ENCODE data around the gene C19orf18.

Gene C19orf18

DNA sequence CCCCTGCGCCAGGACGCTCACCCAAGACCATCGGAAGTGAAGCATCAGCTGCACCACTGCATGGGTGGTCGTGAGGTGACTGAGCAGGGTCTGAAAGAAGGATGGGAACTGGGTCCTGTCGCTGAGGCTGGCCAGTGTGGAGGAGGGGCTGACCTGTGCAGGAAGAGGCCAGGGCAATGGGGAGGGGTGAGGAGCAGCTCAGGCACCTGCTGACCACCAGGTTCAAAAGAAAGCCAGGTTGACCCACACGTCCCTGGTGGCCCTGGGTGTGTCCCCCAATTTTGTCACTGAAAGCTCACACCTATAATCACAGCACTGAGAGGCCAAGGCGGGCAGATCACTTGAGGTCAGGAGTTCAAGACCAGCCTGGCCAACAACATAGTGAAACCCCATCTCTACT lies 45.8 kb upstream of the C19orf18 start:
- Histone ChIP-seq H3K4me3 (replicated peaks; ENCODE audit: insufficient read depth, low read length) (no peak overlapping the region), H3K27ac (replicated peaks) (no peak overlapping the region), H3K27me3 (ENCODE audit: insufficient read depth, poor library complexity, severe bottlenecking) (no peaks in the 10 kb centered on the region)
- DNase-seq (ENCODE audit: low read depth in 1 of 2, low spot score in 1 of 2): no peak
- TF ChIP-seq, protein P1, sequence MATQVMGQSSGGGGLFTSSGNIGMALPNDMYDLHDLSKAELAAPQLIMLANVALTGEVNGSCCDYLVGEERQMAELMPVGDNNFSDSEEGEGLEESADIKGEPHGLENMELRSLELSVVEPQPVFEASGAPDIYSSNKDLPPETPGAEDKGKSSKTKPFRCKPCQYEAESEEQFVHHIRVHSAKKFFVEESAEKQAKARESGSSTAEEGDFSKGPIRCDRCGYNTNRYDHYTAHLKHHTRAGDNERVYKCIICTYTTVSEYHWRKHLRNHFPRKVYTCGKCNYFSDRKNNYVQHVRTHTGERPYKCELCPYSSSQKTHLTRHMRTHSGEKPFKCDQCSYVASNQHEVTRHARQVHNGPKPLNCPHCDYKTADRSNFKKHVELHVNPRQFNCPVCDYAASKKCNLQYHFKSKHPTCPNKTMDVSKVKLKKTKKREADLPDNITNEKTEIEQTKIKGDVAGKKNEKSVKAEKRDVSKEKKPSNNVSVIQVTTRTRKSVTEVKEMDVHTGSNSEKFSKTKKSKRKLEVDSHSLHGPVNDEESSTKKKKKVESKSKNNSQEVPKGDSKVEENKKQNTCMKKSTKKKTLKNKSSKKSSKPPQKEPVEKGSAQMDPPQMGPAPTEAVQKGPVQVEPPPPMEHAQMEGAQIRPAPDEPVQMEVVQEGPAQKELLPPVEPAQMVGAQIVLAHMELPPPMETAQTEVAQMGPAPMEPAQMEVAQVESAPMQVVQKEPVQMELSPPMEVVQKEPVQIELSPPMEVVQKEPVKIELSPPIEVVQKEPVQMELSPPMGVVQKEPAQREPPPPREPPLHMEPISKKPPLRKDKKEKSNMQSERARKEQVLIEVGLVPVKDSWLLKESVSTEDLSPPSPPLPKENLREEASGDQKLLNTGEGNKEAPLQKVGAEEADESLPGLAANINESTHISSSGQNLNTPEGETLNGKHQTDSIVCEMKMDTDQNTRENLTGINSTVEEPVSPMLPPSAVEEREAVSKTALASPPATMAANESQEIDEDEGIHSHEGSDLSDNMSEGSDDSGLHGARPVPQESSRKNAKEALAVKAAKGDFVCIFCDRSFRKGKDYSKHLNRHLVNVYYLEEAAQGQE (IDR thresholded peaks at IDR 0.05; ENCODE audit: insufficient replicate concordance, low read depth): no peak
- TF ChIP-seq SPI1 (IDR thresholded peaks at IDR 0.05; ENCODE audit: borderline replicate concordance, low read depth) (no peak), POLR2AphosphoS5 (IDR thresholded peaks at IDR 0.05; ENCODE audit: low read depth) (no peak), GABPA (IDR thresholded peaks at IDR 0.05; ENCODE audit: low read depth) (no peak)
- TF ChIP-seq, protein P2, sequence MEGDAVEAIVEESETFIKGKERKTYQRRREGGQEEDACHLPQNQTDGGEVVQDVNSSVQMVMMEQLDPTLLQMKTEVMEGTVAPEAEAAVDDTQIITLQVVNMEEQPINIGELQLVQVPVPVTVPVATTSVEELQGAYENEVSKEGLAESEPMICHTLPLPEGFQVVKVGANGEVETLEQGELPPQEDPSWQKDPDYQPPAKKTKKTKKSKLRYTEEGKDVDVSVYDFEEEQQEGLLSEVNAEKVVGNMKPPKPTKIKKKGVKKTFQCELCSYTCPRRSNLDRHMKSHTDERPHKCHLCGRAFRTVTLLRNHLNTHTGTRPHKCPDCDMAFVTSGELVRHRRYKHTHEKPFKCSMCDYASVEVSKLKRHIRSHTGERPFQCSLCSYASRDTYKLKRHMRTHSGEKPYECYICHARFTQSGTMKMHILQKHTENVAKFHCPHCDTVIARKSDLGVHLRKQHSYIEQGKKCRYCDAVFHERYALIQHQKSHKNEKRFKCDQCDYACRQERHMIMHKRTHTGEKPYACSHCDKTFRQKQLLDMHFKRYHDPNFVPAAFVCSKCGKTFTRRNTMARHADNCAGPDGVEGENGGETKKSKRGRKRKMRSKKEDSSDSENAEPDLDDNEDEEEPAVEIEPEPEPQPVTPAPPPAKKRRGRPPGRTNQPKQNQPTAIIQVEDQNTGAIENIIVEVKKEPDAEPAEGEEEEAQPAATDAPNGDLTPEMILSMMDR (IDR thresholded peaks at IDR 0.05; ENCODE audit: insufficient read depth, low read length): no peak

DNA sequence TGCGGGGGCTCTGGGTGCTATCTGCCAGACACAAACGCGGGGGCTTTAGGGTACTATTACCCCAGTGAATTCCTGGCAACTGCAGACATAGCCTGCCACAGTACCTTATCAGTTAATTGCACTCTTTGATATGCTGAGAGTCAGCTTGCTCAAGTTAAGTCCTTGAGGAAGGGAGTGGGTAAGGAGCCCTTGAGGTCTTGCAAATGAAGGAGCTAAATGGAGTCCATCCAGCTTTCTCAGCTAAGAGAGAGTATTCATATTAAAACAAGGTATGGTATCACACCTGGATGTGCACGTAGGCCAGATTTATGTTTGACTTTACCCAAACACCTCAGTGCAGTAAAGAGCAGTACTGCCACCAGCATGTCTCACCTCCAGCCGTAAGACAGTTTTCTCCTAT lies 39.8 kb upstream of the C19orf18 start:
- Histone ChIP-seq H3K27ac (replicated peaks) (no peak overlapping the region), H3K27me3 (ENCODE audit: insufficient read depth, poor library complexity, severe bottlenecking) (no peaks in the 10 kb centered on the region), H3K4me3 (replicated peaks; ENCODE audit: insufficient read depth, low read length) (no peak overlapping the region)
- no peak for TF ChIP-seq POLR2AphosphoS5 (IDR thresholded peaks at IDR 0.05; ENCODE audit: low read depth)
- TF ChIP-seq, protein P2 (IDR thresholded peaks at IDR 0.05; ENCODE audit: insufficient read depth, low read length): no peak
- TF ChIP-seq SPI1 (IDR thresholded peaks at IDR 0.05; ENCODE audit: borderline replicate concordance, low read depth): no peak
- DNase-seq (ENCODE audit: low read depth in 1 of 2, low spot score in 1 of 2): no peak

DNA sequence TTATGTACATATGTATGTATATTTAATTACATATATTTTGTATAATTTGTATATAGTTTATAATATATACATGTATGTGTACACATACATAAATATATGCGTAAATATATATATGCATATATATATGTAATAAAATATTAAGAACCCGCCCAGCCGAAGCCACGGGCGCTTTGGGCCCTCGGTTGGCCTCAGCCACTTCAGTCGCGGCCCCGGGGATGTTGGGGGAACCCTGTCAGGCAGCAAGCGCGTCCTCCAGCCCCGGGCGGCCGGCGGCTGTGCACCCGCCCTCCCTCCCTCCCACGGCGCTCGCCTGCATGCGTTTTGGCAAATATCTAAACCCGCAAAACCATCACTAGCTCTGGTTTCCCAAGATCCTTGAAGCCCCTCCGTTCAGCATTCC lies 36.2 kb upstream of the C19orf18 start:
- Histone ChIP-seq H3K4me3 (replicated peaks; ENCODE audit: insufficient read depth, low read length) (no peak overlapping the region), H3K27me3 (ENCODE audit: insufficient read depth, poor library complexity, severe bottlenecking) (no peaks in the 10 kb centered on the region), H3K27ac (replicated peaks) (no peak overlapping the region)
- TF ChIP-seq SPI1 (IDR thresholded peaks at IDR 0.05; ENCODE audit: borderline replicate concordance, low read depth) (no peak), GABPA (IDR thresholded peaks at IDR 0.05; ENCODE audit: low read depth) (no peak), POLR2AphosphoS5 (IDR thresholded peaks at IDR 0.05; ENCODE audit: low read depth) (no peak)
- TF ChIP-seq, protein P2 (IDR thresholded peaks at IDR 0.05; ENCODE audit: insufficient read depth, low read length): no peak
- TF ChIP-seq, protein P1 (IDR thresholded peaks at IDR 0.05; ENCODE audit: insufficient replicate concordance, low read depth): no peak
- DNase-seq (ENCODE audit: low read depth in 1 of 2, low spot score in 1 of 2): no peak

DNA sequence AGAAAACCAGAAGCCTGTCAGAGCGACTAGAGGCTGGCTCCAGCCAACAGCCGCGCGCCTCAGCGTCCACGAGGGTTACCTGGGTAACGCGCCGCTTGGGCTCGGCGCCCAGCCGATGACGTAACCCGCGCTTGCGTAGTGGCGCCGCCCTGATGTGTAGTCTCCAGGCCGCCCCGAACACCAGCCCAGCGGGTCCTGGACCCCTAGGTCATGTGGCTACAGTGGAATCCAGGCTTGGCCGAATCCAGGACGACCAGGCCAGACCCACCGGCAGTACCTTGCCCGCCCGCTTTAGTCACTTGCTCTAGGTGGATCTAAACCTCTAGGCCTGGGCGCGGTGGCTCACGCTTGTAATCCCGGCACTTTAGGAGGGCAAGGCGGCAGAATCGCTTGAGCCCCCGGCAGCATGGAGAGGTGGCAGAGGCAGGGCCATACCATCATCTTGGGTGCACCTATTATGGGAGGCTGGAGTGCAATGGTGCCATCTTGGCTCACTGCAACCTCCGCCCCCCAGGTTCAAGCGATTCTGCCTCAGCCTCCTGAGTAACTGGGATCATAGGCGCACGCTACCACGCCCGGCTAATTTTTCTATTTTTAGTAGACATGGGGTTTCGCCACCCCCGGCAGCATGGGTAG lies 35.5 kb upstream of the C19orf18 start:
- DNase-seq (ENCODE audit: low read depth in 1 of 2, low spot score in 1 of 2): peak; percentile 85 to 91
- Histone ChIP-seq H3K27ac (replicated peaks) (peak overlapping the region; percentile 80), H3K4me3 (replicated peaks; ENCODE audit: insufficient read depth, low read length) (peak overlapping the region; percentile 78), H3K27me3 (ENCODE audit: insufficient read depth, poor library complexity, severe bottlenecking) (no peaks in the 10 kb centered on the region)
- TF ChIP-seq POLR2AphosphoS5 (IDR thresholded peaks at IDR 0.05; ENCODE audit: low read depth): peak; percentile 71; the same call in 1 of the 2 replicates
- TF ChIP-seq, protein P2 (IDR thresholded peaks at IDR 0.05; ENCODE audit: insufficient read depth, low read length): no peak
- TF ChIP-seq GABPA (IDR thresholded peaks at IDR 0.05; ENCODE audit: low read depth): no peak

All from HL-60 (cell line).